ENCODE results near the gene SIGLEC8. TPM values are rescaled to one million over a fixed set of nuclear protein-coding genes. Genes with fewer than 3 reads are reported as not detected.

SIGLEC8 gene
- total RNA-seq, 3 donors from 2014 or later: 0.46 to 2.0 (median 1.5) TPM

- Histone ChIP-seq H3K4me1 (ENCODE audit: low read depth) (no peaks in the 10 kb centered on the region), H3K9me3 (no peaks in the 10 kb centered on the region), H3K4me3 (no peak overlapping the region), H3K36me3 (ENCODE audit: low read depth) (no peaks in the 10 kb centered on the region)
- intact Hi-C loops (cut with DNase I, micrococcal nuclease): no loop called here
- TF ChIP-seq, protein P1, sequence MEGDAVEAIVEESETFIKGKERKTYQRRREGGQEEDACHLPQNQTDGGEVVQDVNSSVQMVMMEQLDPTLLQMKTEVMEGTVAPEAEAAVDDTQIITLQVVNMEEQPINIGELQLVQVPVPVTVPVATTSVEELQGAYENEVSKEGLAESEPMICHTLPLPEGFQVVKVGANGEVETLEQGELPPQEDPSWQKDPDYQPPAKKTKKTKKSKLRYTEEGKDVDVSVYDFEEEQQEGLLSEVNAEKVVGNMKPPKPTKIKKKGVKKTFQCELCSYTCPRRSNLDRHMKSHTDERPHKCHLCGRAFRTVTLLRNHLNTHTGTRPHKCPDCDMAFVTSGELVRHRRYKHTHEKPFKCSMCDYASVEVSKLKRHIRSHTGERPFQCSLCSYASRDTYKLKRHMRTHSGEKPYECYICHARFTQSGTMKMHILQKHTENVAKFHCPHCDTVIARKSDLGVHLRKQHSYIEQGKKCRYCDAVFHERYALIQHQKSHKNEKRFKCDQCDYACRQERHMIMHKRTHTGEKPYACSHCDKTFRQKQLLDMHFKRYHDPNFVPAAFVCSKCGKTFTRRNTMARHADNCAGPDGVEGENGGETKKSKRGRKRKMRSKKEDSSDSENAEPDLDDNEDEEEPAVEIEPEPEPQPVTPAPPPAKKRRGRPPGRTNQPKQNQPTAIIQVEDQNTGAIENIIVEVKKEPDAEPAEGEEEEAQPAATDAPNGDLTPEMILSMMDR (IDR thresholded peaks at IDR 0.05): no peak
- DNase-seq (no peak), ATAC-seq (no peak)
Measured at GRCh38 chr19:51472607-51473006, 14.4 kb upstream of the SIGLEC8 start.

DNA sequence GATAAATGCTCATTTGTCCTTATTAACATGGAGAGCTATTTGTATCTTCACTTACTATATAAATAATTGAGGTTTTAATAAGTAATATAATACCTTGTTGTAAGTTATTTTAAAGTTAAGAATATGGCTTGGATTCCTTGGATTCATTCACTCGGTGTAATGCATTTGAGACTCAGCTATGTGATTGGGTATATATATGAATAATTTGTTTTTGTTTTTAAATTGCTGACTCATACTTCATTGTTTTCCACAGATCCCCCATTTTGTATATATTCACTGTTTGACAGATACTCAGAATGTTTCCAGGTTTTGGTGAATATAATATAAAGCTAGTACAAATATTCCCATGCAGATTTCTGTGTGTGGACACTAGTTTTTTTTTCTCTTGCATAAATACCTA, 13.3 kb upstream of the SIGLEC8 start:
- no peak overlapping the region for H3K4me3 ChIP-seq
- DNase-seq (no peak), ATAC-seq (no peak)
- H3K36me3 ChIP-seq (ENCODE audit: low read depth): no peaks in the 10 kb centered on the region
- no peaks in the 10 kb centered on the region for H3K4me1 ChIP-seq (ENCODE audit: low read depth)
- TF ChIP-seq, protein P1 (IDR thresholded peaks at IDR 0.05): no peak
- intact Hi-C loops (cut with DNase I, micrococcal nuclease): no loop called here
- H3K9me3 ChIP-seq: no peaks in the 10 kb centered on the region

DNA sequence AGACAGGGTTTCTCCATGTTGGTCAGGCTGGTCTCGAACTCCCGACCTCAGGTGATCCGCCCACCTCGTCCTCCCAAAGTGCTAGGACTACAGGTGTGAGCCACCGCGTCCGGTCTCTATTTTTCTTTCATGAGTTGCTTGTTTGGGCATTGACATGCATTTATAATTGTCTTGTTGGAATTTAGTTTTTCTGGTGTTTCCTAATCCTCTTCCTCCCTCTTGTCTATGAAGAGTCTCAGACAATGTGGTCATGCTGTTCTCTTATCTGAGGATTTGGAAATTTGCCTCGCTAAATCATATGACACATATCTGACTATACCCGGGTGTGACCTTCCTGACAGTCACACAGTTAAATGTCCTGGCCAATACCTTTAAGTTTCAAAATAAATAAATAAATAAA, 12.7 kb upstream of the SIGLEC8 start:
- intact Hi-C loops (cut with DNase I, micrococcal nuclease): no loop called here
- H3K9me3 ChIP-seq: no peaks in the 10 kb centered on the region

DNA sequence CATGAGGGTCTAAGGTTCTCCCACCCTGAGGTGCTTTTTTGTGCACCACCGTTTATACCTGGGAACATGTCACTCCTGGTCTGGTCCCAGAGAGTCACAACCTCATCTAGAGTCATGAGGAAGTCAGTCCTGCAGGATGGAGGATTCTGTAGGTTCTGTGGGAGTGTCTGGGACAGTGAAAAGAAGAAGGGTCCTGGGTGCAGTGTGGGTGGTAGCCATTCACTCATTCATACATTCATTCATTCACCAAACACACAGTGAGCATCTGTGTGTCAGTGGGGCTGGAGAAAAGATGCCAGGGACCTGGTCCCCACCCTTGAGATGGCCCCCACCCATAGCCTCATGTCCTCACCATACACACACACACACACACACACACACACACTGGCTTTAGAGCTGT, 11.4 kb upstream of the SIGLEC8 start:
- Histone ChIP-seq H3K9me3 (no peaks in the 10 kb centered on the region), H3K4me1 (ENCODE audit: low read depth) (no peaks in the 10 kb centered on the region), H3K4me3 (no peak overlapping the region), H3K36me3 (ENCODE audit: low read depth) (no peaks in the 10 kb centered on the region)
- DNase-seq (no peak), ATAC-seq (no peak)
- intact Hi-C loops (cut with DNase I, micrococcal nuclease): no loop called here
- TF ChIP-seq, protein P1 (IDR thresholded peaks at IDR 0.05): no peak

More for the DNA sequence above, 12.7 kb upstream of the SIGLEC8 start:
- DNase-seq (no peak), ATAC-seq (no peak)
- H3K4me1 ChIP-seq (ENCODE audit: low read depth): no peaks in the 10 kb centered on the region
- TF ChIP-seq, protein P1 (IDR thresholded peaks at IDR 0.05): no peak
- no peaks in the 10 kb centered on the region for H3K36me3 ChIP-seq (ENCODE audit: low read depth)
- no peak overlapping the region for H3K4me3 ChIP-seq

DNA sequence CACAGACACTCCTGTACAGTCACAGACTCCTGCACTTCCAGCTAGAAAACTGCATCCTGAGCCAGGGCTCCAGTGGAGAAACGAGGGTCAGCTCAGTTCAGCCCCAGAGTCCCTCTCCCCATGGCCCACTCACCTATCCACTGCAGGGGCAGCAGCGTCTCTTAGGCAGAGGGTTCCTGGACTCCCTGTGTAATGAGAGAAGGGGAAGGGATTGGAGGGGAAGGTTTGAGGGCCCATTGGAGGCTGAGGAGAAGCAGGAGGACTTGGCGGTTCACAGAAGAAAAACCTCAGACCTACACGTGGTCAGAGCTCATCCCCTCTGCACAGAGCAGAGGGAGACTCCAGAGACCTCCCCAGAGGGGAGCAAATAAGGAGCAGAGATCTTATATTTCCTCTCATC, 10.9 kb upstream of the SIGLEC8 start:
- TF ChIP-seq, protein P1 (IDR thresholded peaks at IDR 0.05): no peak
- Histone ChIP-seq H3K4me1 (ENCODE audit: low read depth) (no peaks in the 10 kb centered on the region), H3K9me3 (no peaks in the 10 kb centered on the region), H3K4me3 (no peak overlapping the region), H3K36me3 (ENCODE audit: low read depth) (no peaks in the 10 kb centered on the region)
- intact Hi-C loops (cut with DNase I, micrococcal nuclease): no loop called here
- DNase-seq (no peak), ATAC-seq (no peak)

- H3K36me3 ChIP-seq (ENCODE audit: low read depth): no peaks in the 10 kb centered on the region
- no peak overlapping the region for H3K4me3 ChIP-seq
- TF ChIP-seq, protein P1 (IDR thresholded peaks at IDR 0.05): no peak
- H3K9me3 ChIP-seq: no peaks in the 10 kb centered on the region
- H3K4me1 ChIP-seq (ENCODE audit: low read depth): no peaks in the 10 kb centered on the region
- intact Hi-C loops (cut with DNase I, micrococcal nuclease): no loop called here
- no peak for ATAC-seq
- no peak for DNase-seq
Measured at GRCh38 chr19:51468545-51468920, 10.3 kb upstream of the SIGLEC8 start.
